IMR-90 (cell line): ENCODE measurements around the gene DISC1. TPM values are rescaled to one million over a fixed set of nuclear protein-coding genes. Genes with fewer than 3 reads are reported as not detected.

Source experiments
- ATAC-seq: fragments of 200-7000 bp; cut with Tn5 transposase; 2 replicates; pipeline ENCODE4 v1.9.1; 2020; ENCODE audit warnings: low read depth, mild to moderate bottlenecking, moderate library complexity
- BruUV-seq: library from RNA; stranded (reverse); fragments of 400-500 nt; replicated peaks from 2 replicates; lab custom pipeline; 2021; lab: Mats Ljungman, UMichigan
- CTCF ChIA-PET: fragments of 300-600 bp; formaldehyde crosslinking; extraction: SDS; loops from one replicate; lab custom pipeline; 2021; ENCODE audit warnings: antibody characterized with exemption; lab: Yijun Ruan, JAX
- POLR2A ChIA-PET: fragments of 300-600 bp; sonication (Branson Sonifier 250); formaldehyde crosslinking; loops from one replicate; lab custom pipeline; 2022; ENCODE audit warnings: antibody characterized with exemption; ENCODE audit not compliant: unreplicated experiment; lab: Charles Lee
- DNase-seq: peaks from one replicate; pipeline ENCODE4 v3.0.0; 2013
- H2AFZ ChIP-seq: replicated peaks from 2 replicates; pipeline ENCODE3; 2013; ENCODE audit warnings: low read length, mild to moderate bottlenecking; ENCODE audit not compliant: poor library complexity
- H2AK5ac ChIP-seq: 2 replicates; pipeline ENCODE4 v1.6.1; 2013; ENCODE audit warnings: low read depth, low read length, inconsistent platforms
- H2AK9ac ChIP-seq: replicated peaks from 2 replicates; pipeline ENCODE3; 2013; ENCODE audit warnings: mild to moderate bottlenecking, low read depth, low read length, moderate library complexity; ENCODE audit not compliant: poor library complexity
- H2BK120ac ChIP-seq: 2 replicates; pipeline ENCODE4 v1.6.1; 2013; ENCODE audit warnings: low read depth, low read length, inconsistent platforms
- H2BK15ac ChIP-seq: 3 replicates; pipeline ENCODE4 v1.6.1; 2013; ENCODE audit warnings: low read depth, low read length, inconsistent platforms
- H2BK20ac ChIP-seq: 2 replicates; pipeline ENCODE4 v1.6.1; 2013; ENCODE audit warnings: low read depth, mild to moderate bottlenecking, inconsistent platforms, low read length, moderate library complexity
- H2BK5ac ChIP-seq: 2 replicates; pipeline ENCODE4 v1.6.1; 2013; ENCODE audit warnings: mild to moderate bottlenecking, low read depth, low read length, inconsistent platforms; ENCODE audit not compliant: poor library complexity, severe bottlenecking
- H3K14ac ChIP-seq: replicated peaks from 2 replicates; pipeline ENCODE4 v1.6.1; 2013; ENCODE audit warnings: low read depth, low read length, inconsistent platforms
- H3K18ac ChIP-seq: 2 replicates; pipeline ENCODE4 v1.6.1; 2013; ENCODE audit warnings: low read depth, low read length, control low read depth
- H3K23ac ChIP-seq: 2 replicates; pipeline ENCODE4 v1.6.1; 2013; ENCODE audit warnings: low read depth, low read length, inconsistent platforms
- H3K27ac ChIP-seq: 2 replicates; pipeline ENCODE4 v1.5.1; 2013; ENCODE audit warnings: mild to moderate bottlenecking, control low read depth, low read length; ENCODE audit not compliant: insufficient read depth
- H3K27me3 ChIP-seq: 2 replicates; pipeline ENCODE4 v1.6.1; 2013; ENCODE audit warnings: low read length; ENCODE audit not compliant: control insufficient read depth, insufficient read depth
- H3K36me3 ChIP-seq: 2 replicates; pipeline ENCODE4 v1.6.1; 2013; ENCODE audit warnings: low read length, mixed read lengths; ENCODE audit not compliant: control insufficient read depth, insufficient read depth
- H3K4ac ChIP-seq: 2 replicates; pipeline ENCODE4 v1.6.1; 2013; ENCODE audit warnings: low read depth, low read length, inconsistent platforms
- H3K4me1 ChIP-seq: 2 replicates; pipeline ENCODE4 v1.6.1; 2013; ENCODE audit warnings: low read length, mixed read lengths; ENCODE audit not compliant: control insufficient read depth, insufficient read depth
- H3K4me2 ChIP-seq: 2 replicates; pipeline ENCODE4 v1.6.1; 2013; ENCODE audit warnings: low read depth, mild to moderate bottlenecking, control low read depth, low read length, moderate library complexity
- H3K4me3 ChIP-seq: 2 replicates; pipeline ENCODE4 v1.5.1; 2013; ENCODE audit warnings: low read depth, mild to moderate bottlenecking, control low read depth, low read length, moderate library complexity; ENCODE audit not compliant: insufficient read depth
- H3K56ac ChIP-seq: 2 replicates; pipeline ENCODE4 v1.6.1; 2013; ENCODE audit warnings: low read length, inconsistent platforms; ENCODE audit not compliant: insufficient read depth; ENCODE audit errors: extremely low read depth
- H3K79me1 ChIP-seq, 2 experiments: 2 replicates each; pipeline ENCODE4 v1.6.1; 2013; ENCODE audit warnings: low read length in 2 of 2, inconsistent platforms in 1 of 2, low read depth in 1 of 2
- H3K9ac ChIP-seq: 2 replicates; pipeline ENCODE4 v1.6.1; 2013; ENCODE audit warnings: low read depth, low read length, control low read depth
- H3K9me1 ChIP-seq: 2 replicates; pipeline ENCODE4 v1.6.1; 2013; ENCODE audit warnings: low read length, inconsistent platforms; ENCODE audit not compliant: insufficient read depth
- H3K9me3 ChIP-seq: 2 replicates; pipeline ENCODE4 v1.6.1; 2013; ENCODE audit warnings: low read length; ENCODE audit not compliant: control insufficient read depth, insufficient read depth
- H4K20me1 ChIP-seq: 2 replicates; pipeline ENCODE4 v1.6.1; 2013; ENCODE audit warnings: low read length, inconsistent platforms; ENCODE audit not compliant: insufficient read depth
- H4K5ac ChIP-seq: 2 replicates; pipeline ENCODE4 v1.6.1; 2013; ENCODE audit warnings: mild to moderate bottlenecking, low read depth, low read length, control low read depth
- H4K8ac ChIP-seq, 2 experiments: 2 replicates each; pipeline ENCODE4 v1.6.1; 2013; ENCODE audit warnings: low read depth in 2 of 2, low read length in 2 of 2, control low read depth in 1 of 2, inconsistent platforms in 1 of 2
- H4K91ac ChIP-seq: 2 replicates; pipeline ENCODE4 v1.6.1; 2013; ENCODE audit warnings: low read depth, low read length, inconsistent platforms; ENCODE audit not compliant: insufficient read depth
- BHLHE40 ChIP-seq: fragments of 150-350 bp; IDR thresholded peaks from 2 replicates; pipeline ENCODE4 v1.6.1; 2016; ENCODE audit warnings: mild to moderate bottlenecking, low read depth, low read length
- CEBPB ChIP-seq: IDR thresholded peaks from 2 replicates; pipeline ENCODE4 v1.6.1; 2012; ENCODE audit warnings: low read depth, low read length, improper control_type of control experiment
- CHD1 ChIP-seq: IDR thresholded peaks from 2 replicates; pipeline ENCODE4 v1.6.1; 2012; ENCODE audit warnings: low read depth, low read length, improper control_type of control experiment
- FOS ChIP-seq: fragments of 150-350 bp; IDR thresholded peaks from 2 replicates; pipeline ENCODE4 v1.6.1; 2016; ENCODE audit warnings: low read depth, low read length
- MAFK ChIP-seq: IDR thresholded peaks from 2 replicates; pipeline ENCODE4 v1.6.1; 2012; ENCODE audit warnings: low read depth, low read length, improper control_type of control experiment
- MAZ ChIP-seq: IDR thresholded peaks from 2 replicates; pipeline ENCODE4 v1.6.1; 2012; ENCODE audit warnings: low read depth, mild to moderate bottlenecking, low read length, improper control_type of control experiment, moderate library complexity, borderline replicate concordance
- MXI1 ChIP-seq: IDR thresholded peaks from 2 replicates; pipeline ENCODE4 v1.6.1; 2012; ENCODE audit warnings: low read depth, mild to moderate bottlenecking, low read length, moderate library complexity, borderline replicate concordance
- NFE2L2 ChIP-seq: fragments of 150-350 bp; IDR thresholded peaks from 2 replicates; pipeline ENCODE4 v1.6.1; 2016; ENCODE audit warnings: low read depth, mild to moderate bottlenecking, low read length
- POLR2A ChIP-seq: IDR thresholded peaks from 2 replicates; pipeline ENCODE4 v1.6.1; 2012; ENCODE audit warnings: mild to moderate bottlenecking, low read depth, low read length
- RAD21 ChIP-seq: IDR thresholded peaks from 2 replicates; pipeline ENCODE4 v1.6.1; 2012; ENCODE audit warnings: low read length, improper control_type of control experiment
- RCOR1 ChIP-seq: IDR thresholded peaks from 2 replicates; pipeline ENCODE4 v1.6.1; 2012; ENCODE audit warnings: mild to moderate bottlenecking, low read length, improper control_type of control experiment; ENCODE audit not compliant: insufficient replicate concordance
- RFX5 ChIP-seq: IDR thresholded peaks from 2 replicates; pipeline ENCODE4 v1.8.0; 2012; ENCODE audit warnings: low read depth, mild to moderate bottlenecking, low read length, moderate library complexity
- SMC3 ChIP-seq: fragments of 150-350 bp; IDR thresholded peaks from 2 replicates; pipeline ENCODE4 v1.6.1; 2016; ENCODE audit warnings: low read depth, mild to moderate bottlenecking, antibody characterized with exemption, low read length, moderate library complexity
- USF2 ChIP-seq: fragments of 150-350 bp; IDR thresholded peaks from 2 replicates; pipeline ENCODE4 v1.6.1; 2017; ENCODE audit warnings: mild to moderate bottlenecking, antibody characterized with exemption, low read length, low read depth
- WGBS, 2 experiments: methylation state at CpG; one replicate each; pipeline versions ENCODE4 v1.1.5 to v1.1.7; 2013; ENCODE audit warnings: missing lambda C conversion rate in 2 of 2; ENCODE audit not compliant: insufficient read length in 1 of 2; ENCODE audit errors: extremely low coverage in 2 of 2; 5-methylcytosine and 5-hydroxymethylcytosine counted together
- dilution Hi-C: fragments of 300-500 bp; cut with HindIII; formaldehyde crosslinking; loops from one replicate; pipeline ENCODE4 v1.14.3; 2018; ENCODE audit warnings: low sequenced_read_pairs; ENCODE audit not compliant: unreplicated experiment
- in situ Hi-C: fragments of 300-500 bp; cut with MboI; formaldehyde crosslinking; loops from 3 replicates; pipeline ENCODE4 v1.14.3; 2019; ENCODE audit warnings: low sequenced_read_pairs, inconsistent platforms, mixed read lengths
- intact Hi-C: fragments of 100-400 bp; cut with micrococcal nuclease; formaldehyde crosslinking; loops from 2 replicates; pipeline ENCODE4 v1.10.0; 2022
- polyA plus RNA-seq, 3 experiments: library from polyadenylated mRNA; depleted of rRNA; stranded (reverse); fragments of >200 nt; gene quantifications; 2 replicates each; pipeline ENCODE4 v1.2.3, GENCODE V29; 2012; ENCODE audit warnings: low replicate concordance in 1 of 3
- total RNA-seq: library from RNA; depleted of rRNA; stranded (reverse); fragments of >200 nt; gene quantifications from 2 replicates; pipeline ENCODE4 v1.2.3, GENCODE V29; 2012
- TF ChIP-seq, protein P1 (sequence below): conservative IDR thresholded peaks from 2 replicates; pipeline ENCODE4 v1.5.1; 2012; ENCODE audit warnings: mild to moderate bottlenecking, low read depth, low read length, improper control_type of control experiment
- TF ChIP-seq, protein P2 (sequence below): fragments of 150-350 bp; IDR thresholded peaks from 2 replicates; pipeline ENCODE4 v1.6.1; 2016; ENCODE audit warnings: low read depth, mild to moderate bottlenecking, low read length, moderate library complexity, borderline replicate concordance

The DISC1 gene
- total and polyA plus RNA-seq, 2 of the 4 experiments (the other 2 are of a cell fraction), result 2.2 to 7.0 TPM

GRCh38 chr1:231969076-231969475 lies 342.5 kb downstream of the DISC1 start:
- no peak overlapping the region for H3K18ac ChIP-seq
- no peak overlapping the region for H3K14ac ChIP-seq
- no peak overlapping the region for H3K27ac ChIP-seq
- no peak overlapping the region for H3K9ac ChIP-seq
- H3K9me3 ChIP-seq, result no peaks in the 10 kb centered on the region
- no peak overlapping the region for H2BK5ac ChIP-seq
- H4K8ac ChIP-seq, result no peak overlapping the region
- H2BK20ac ChIP-seq, result no peak overlapping the region
- intact Hi-C loops (no loop called here), dilution Hi-C loops (no loop called here), in situ Hi-C loops (no loop called here)
- H3K27me3 ChIP-seq, result no peaks in the 10 kb centered on the region
- H2AK9ac ChIP-seq, result no peak overlapping the region
- no peak overlapping the region for H4K91ac ChIP-seq
- no peaks in the 10 kb centered on the region for H3K79me1 ChIP-seq
- BruUV-seq, result no TSS peak
- DNase-seq (no peak), ATAC-seq (no peak)
- no peaks in the 10 kb centered on the region for H3K9me1 ChIP-seq
- POLR2A ChIA-PET, result no interaction called here
- CTCF ChIA-PET, result interaction anchor here (0.7 kb wide), 1 partner anchor 1084 kb away, joined by 10 read pairs; no protein-coding TSS in a partner anchor
- no peak overlapping the region for H2BK120ac ChIP-seq
- TF ChIP-seq MXI1 (no peak), BHLHE40 (no peak), CHD1 (no peak), SMC3 (no peak), RCOR1 (no peak), MAZ (no peak), RFX5 (no peak), MAFK (no peak), POLR2A (no peak), CEBPB (no peak), NFE2L2 (no peak), RAD21 (no peak), USF2 (no peak), FOS (no peak)
- TF ChIP-seq, protein P1, sequence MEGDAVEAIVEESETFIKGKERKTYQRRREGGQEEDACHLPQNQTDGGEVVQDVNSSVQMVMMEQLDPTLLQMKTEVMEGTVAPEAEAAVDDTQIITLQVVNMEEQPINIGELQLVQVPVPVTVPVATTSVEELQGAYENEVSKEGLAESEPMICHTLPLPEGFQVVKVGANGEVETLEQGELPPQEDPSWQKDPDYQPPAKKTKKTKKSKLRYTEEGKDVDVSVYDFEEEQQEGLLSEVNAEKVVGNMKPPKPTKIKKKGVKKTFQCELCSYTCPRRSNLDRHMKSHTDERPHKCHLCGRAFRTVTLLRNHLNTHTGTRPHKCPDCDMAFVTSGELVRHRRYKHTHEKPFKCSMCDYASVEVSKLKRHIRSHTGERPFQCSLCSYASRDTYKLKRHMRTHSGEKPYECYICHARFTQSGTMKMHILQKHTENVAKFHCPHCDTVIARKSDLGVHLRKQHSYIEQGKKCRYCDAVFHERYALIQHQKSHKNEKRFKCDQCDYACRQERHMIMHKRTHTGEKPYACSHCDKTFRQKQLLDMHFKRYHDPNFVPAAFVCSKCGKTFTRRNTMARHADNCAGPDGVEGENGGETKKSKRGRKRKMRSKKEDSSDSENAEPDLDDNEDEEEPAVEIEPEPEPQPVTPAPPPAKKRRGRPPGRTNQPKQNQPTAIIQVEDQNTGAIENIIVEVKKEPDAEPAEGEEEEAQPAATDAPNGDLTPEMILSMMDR, result no peak
- TF ChIP-seq, protein P2, sequence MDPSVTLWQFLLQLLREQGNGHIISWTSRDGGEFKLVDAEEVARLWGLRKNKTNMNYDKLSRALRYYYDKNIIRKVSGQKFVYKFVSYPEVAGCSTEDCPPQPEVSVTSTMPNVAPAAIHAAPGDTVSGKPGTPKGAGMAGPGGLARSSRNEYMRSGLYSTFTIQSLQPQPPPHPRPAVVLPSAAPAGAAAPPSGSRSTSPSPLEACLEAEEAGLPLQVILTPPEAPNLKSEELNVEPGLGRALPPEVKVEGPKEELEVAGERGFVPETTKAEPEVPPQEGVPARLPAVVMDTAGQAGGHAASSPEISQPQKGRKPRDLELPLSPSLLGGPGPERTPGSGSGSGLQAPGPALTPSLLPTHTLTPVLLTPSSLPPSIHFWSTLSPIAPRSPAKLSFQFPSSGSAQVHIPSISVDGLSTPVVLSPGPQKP, result no peak
- no peak overlapping the region for H2BK15ac ChIP-seq
- no CpG with 5 or more reads among the region's 1 CpG for WGBS, 2 experiments
- H3K4ac ChIP-seq, result no peak overlapping the region
- no peaks in the 10 kb centered on the region for H4K20me1 ChIP-seq
- no peaks in the 10 kb centered on the region for H3K4me1 ChIP-seq
- H3K4me3 ChIP-seq, result no peak overlapping the region
- no peak overlapping the region for H3K23ac ChIP-seq
- no peak overlapping the region for H2AFZ ChIP-seq
- H3K36me3 ChIP-seq, result no peaks in the 10 kb centered on the region
- H2AK5ac ChIP-seq, result no peak overlapping the region
- no peak overlapping the region for H3K4me2 ChIP-seq
- H4K5ac ChIP-seq, result no peak overlapping the region
- H3K56ac ChIP-seq, result no peak overlapping the region
